ENCODE measurements around the gene CDK19.

Gene CDK19

DNA sequence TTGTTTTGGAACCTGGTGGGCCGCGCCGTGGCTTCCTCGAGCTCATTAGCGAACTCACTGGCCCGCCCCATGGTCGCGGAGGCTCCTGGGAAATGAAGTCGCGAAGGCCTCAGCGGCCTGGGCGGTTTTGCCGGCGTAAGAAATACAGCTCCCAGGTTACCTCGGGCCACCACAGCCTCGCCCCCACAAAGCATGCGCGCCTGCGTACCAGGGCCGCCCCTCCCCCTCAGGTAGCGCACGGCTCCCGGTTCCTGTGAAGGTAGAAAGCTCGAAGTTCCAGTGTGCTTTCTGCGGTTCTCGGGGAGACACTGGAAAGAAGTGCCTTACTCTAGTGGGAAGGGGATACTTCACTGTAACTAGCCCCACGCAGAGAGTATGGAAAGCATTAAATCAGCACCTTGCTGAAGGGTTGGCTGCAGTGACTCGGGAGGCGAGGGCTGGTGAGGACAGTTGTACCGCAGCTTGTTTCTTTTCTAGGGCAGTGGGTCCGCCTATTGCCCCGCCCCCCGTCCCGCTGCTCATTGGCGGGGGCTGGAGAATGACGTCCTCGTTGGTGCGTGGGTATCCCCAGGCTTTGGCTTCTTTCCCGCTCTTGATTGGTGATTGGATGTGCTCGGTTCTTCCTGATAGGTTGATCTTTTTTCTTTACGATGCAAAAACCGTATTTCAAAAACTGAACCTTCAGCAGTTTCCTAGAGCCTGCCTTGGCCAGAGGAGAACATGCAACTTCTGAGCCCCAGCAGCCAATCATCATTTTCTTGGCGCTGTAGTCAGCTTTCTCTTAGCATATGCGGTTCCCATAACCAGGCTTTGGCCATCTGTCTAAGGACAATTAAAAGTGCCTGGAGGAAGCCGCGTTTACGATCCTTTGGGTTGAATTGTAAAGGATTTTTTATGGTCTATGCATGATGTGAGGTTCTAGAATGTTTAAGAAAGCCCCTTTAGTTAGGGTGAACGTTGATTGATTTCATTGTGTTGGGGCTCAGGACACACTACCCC, at the start of gene CDK19:
CDK19 (minus strand) TSS at position 59 of the 999 bp plus-strand sequence. CDS start 333 bp downstream, outside the sequence.
- peak within 1 kb of the TSS; percentile 99 for H3K27ac ChIP-seq

DNA sequence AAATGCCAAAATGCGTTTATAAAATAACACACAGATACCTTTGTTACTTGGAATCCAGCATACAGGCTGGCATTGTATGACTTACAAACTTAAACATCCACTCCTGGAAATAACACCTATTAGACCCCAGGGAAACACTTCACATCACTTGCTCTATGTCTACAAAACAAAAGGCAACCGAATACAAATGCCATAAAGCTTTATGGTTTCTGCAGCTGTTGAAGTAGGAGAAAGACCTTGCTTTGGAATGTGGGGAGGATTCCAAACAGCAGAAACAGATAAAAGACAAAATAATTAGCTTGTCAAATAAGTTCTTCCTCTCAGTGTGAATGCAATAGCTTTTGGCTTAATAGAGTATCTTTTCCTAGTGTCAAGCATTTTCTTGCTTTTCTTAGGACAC, 49.6 kb upstream of the CDK19 start:
- TF ChIP-seq CTCF (conservative IDR thresholded peaks at IDR 0.05) (no peak), ZFX (IDR thresholded peaks at IDR 0.05) (no peak)
- no peak overlapping the region for H3K27ac ChIP-seq

More for the DNA sequence above, at the start of gene CDK19:
- no peak for TF ChIP-seq CTCF (conservative IDR thresholded peaks at IDR 0.05)
- no peak for TF ChIP-seq ZFX (IDR thresholded peaks at IDR 0.05)

DNA sequence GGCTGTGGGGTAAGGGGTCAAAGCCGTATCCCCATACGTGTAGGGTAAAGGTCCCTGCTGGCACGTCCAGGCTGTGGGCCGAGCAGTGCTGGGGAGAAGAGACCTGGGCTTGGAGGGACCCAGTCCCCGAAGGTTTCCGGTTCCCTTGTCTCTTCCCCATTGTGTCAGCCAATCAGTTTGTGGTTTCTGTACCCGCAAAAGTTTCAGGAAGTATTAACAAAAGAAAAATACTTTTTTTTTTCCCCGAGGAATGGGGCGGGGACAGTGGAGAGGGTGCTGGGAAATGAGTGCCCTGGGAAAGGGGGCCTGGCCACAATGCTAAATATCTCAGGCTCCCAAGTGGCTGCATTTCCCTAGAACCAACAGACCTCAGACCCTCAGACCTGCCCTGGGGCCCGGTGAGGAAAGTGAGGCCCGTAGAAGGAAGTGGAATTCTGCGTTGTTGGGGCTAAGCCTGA, 44.1 kb upstream of the CDK19 start:
- H3K27ac ChIP-seq = no peak overlapping the region
- no peak for TF ChIP-seq CTCF (conservative IDR thresholded peaks at IDR 0.05)
- TF ChIP-seq ZFX (IDR thresholded peaks at IDR 0.05) = no peak

- TF ChIP-seq CTCF (conservative IDR thresholded peaks at IDR 0.05) (no peak), ZFX (IDR thresholded peaks at IDR 0.05) (no peak)
- no peak overlapping the region for H3K27ac ChIP-seq
Measured at GRCh38 chr6:110858562-110859214, 43.4 kb upstream of the CDK19 start.

GRCh38 chr6:110858016-110858415, 42.7 kb upstream of the CDK19 start:
- TF ChIP-seq CTCF (conservative IDR thresholded peaks at IDR 0.05) (no peak), ZFX (IDR thresholded peaks at IDR 0.05) (no peak)
- H3K27ac ChIP-seq = no peak overlapping the region

DNA sequence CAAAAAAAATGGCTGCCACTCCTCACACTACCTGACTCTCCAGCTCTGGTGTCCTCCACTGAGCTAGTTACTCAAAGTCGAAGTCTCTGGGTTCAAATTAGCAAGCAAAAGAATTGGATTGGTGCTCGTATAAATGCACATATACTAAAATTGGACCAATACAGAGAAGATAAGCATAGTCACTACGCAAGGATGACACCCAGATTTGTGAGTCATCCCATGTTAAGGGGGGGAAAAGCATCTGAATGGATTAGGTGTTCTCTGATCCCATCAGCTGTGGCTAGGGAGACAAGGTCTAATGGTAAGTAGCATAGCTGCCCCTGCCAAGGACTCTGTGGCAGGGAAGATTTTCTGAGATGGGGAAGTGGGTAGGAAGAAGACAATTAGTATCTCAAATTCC, 41.0 kb upstream of the CDK19 start:
- no peak overlapping the region for H3K27ac ChIP-seq
- TF ChIP-seq ZFX (IDR thresholded peaks at IDR 0.05) (no peak), CTCF (conservative IDR thresholded peaks at IDR 0.05) (no peak)

All from C4-2B (cell line).